ENCODE measurements around the gene HMCN1.

DNA sequence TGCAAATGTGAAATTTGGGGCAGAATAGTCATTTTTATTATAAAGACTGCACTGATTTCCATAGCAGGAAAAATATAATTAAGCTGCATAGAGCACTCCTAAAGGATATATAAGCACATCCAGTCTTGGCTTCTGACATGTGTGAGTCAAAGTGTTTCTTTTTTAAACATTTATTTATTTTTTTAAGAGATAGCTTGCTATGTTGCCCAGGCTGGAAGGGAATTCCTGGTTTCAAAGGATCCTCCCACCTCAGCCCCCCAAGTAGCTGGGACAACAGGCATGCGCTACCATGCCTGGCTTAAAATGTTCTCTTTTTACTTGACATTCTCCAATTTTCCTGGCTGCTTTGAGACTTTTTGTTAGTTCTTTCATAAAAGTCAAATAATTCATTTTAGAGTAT lies 126.1 kb downstream of the HMCN1 start:
- TF ChIP-seq TARDBP (IDR thresholded peaks at IDR 0.05), result no peak
- no peak for TF ChIP-seq NFRKB (IDR thresholded peaks at IDR 0.05)
- no peak for TF ChIP-seq FOXA1 (IDR thresholded peaks at IDR 0.05)
- TF ChIP-seq LEF1 (IDR thresholded peaks at IDR 0.05; ENCODE audit: borderline replicate concordance), result no peak
- TF ChIP-seq FOXM1 (IDR thresholded peaks at IDR 0.05; ENCODE audit: borderline replicate concordance), result no peak
- no peak for TF ChIP-seq ZNF384 (IDR thresholded peaks at IDR 0.05)
- TF ChIP-seq HDGF (IDR thresholded peaks at IDR 0.05; ENCODE audit: borderline replicate concordance), result no peak
- TF ChIP-seq SP1 (IDR thresholded peaks at IDR 0.05), result no peak
- TF ChIP-seq L3MBTL2 (conservative IDR thresholded peaks at IDR 0.05), result no peak
- no peak for TF ChIP-seq ARNT (IDR thresholded peaks at IDR 0.05)
- TF ChIP-seq PKNOX1 (IDR thresholded peaks at IDR 0.05), result no peak
- TF ChIP-seq FOXK2 (IDR thresholded peaks at IDR 0.05), result no peak
- TF ChIP-seq SUZ12 (IDR thresholded peaks at IDR 0.05), result no peak
- TF ChIP-seq CTBP1 (IDR thresholded peaks at IDR 0.05; ENCODE audit: borderline replicate concordance), result no peak
